CD4-positive, alpha-beta T cell treated with Interleukin-10 for 1 hour (primary cell): ENCODE data around the gene CRADD.

ENCODE experiments used
- DNase-seq: peaks from one replicate; pipeline ENCODE4 v3.0.0-alpha.2; 2020

The CRADD gene

DNA sequence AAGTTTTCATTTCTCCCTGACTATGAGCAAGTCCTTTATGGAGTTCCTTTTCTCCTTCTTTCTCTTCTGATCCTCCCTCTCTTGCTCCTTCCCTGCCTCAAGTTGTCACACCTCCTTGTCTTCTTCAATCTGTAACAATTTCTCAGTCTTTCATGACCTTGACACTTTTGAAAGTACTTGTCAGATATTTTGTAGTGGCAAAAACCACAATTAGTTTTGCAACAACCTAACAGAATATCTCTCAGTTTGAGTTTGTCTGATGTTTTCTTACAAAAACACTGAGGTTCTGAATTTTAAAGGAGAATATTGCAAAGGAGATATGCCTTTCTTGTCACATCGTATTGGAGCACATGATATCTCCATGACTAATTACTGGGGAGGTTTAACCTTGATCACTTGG, 4.1 kb upstream of the CRADD start:
- no peak for DNase-seq

DNA sequence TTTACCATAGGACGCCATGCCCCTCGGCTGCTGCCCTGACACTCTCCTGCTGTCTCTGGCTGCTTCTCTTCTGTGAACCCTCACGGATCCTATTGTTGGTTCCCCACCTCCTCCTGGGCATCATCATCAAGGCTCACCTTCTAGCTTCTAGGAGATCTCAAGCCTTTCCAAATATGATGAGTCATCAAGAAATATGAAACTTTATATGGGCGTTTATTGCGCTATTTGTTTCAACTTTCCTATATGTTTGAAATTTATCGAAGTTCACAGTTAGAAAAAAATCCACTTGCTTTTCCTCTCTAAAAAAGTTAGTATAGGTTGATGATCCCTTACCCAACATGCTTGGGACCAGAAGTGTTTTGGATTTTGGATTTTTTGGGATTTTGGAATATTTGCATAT, 2.8 kb upstream of the CRADD start:
- DNase-seq = no peak

DNA sequence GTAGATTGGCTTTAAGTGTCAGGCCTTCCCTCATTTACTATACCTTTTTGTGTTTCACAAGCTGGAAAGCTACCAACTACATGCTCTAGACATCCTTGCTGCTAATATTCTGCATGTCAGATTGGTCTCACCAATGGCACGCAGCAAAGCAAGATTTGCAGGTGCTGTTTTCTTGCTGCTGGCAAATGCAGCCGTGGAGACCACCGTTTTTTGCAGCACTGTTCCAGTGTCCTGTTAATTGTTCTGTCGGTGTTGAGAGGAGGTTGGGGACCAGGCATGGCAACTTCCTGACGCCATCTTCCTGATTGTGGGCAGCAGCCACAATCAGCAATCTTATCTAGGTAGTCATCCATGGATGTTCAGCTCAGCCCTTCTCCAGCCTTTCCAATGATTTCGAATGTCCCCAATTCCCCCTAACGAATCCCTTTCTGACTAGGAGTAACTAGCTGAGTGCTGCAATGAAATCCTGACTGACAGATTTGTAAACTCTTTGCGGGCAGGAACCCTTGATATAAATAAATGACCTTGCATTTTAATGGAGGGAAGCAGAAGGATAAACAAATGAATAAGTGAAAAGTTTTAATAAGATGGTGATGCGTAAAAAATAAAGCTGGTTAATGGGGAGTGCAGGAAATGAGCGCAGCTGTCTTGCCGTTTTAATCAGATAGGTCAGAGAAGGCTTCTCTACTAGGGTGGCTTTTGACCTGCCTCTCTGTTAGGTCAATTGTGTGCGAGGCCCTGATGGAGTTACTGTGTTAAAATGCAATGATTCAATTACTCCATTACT, 574 bp upstream of the CRADD start:
- no peak for DNase-seq

DNA sequence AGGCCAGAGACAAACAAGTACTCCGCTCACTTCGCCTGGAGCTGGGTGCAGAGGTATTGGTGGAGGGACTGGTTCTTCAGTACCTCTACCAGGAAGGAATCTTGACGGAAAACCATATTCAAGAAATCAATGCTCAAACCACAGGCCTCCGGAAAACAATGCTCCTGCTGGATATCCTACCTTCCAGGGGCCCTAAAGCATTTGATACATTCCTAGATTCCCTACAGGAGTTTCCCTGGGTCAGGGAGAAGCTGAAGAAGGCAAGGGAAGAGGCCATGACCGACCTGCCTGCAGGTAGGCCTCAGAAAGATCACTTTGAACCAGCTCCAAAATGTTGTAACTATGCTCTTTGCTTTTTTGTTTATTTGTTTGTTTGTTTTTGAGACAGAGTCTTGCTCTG, 1.6 kb downstream of the CRADD start:
- no peak for DNase-seq

DNA sequence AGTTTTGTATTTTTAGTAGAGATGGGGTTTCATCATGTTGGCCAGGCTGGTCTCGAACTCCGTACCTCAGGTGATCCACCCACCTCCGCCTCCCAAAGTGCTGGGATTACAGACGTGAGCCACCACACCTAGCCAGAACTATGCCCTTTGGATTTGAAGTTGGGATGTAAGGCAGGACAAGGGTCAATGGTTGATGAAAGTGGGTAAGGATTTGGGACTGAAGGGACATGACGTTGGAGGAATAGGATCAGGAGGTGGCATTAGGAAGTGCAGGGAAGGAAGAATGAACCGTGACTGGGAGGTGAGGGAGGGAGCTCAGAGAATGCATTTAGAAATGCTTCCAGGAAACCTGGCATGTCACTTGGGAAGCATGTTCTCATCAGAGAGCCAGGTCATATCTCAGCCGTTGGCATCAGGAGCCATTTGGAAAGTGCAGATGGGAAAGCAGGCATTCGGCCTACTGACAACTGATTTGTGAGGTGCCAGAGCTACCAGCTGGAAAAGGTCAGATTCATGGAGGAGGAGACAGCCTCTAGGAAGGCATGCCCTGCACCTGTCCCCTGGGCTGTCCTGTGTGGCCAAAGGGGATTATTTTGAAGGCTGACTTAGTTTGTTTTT, 2.2 kb downstream of the CRADD start:
- no peak for DNase-seq

DNA sequence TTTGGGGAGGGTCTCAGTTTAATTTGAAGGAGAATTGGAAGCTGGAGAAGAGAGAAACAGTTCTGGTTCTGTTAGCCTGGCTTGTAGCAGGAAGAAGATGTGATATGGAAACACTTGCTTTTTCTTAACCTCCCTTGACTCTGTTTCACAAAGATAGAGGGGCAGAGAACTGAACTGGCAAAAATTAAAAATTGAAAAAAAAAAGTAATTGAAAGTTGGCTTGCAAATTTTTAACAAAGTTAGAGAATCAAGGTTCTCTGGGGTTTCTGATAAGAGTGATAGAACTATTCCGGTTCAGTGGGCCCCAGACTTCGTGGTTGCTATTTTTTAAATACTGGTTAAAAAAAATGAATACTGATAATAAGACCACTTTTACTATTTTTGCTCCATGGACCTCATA, 2.8 kb downstream of the CRADD start:
- no peak for DNase-seq

DNA sequence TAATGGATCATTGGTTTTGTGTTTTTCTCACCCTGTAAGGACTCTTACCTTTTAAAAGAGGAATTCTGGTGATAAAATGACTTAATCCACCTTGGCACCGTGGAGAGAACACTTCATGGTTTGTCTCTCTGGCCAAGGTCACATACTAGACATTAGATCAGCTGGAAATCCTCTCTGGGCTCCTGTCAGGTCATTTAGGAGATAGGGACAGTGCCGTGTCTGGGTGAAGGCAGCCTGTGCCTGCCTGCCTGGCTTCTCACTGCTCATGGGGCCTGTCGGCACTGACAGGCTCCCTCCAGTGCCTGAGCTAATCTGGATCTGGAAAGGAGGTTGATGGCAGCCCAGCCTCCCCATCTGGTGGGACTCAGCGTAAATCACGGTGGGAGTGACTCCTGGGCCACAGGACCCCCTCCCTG, 5.7 kb downstream of the CRADD start:
- no peak for DNase-seq

DNA sequence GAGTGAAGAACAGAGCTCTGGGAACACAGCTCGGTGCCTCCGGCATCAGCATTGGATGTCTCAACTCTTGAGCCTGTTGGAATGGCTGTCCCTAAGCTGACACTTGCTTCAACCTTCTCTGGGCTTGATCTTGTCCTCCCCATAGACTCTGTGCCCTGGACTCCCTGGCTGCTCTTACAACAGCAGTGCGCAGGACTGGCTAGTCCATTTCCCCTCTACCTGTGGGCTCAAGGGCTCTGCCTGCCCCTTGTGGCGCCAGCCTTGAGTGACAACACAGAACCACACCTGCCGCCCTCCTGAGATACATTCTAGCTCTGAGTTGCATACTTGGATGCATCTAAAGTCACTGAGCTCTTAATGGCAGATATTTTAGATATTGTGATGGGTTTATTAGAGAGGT, 6.2 kb downstream of the CRADD start:
- DNase-seq = no peak

DNA sequence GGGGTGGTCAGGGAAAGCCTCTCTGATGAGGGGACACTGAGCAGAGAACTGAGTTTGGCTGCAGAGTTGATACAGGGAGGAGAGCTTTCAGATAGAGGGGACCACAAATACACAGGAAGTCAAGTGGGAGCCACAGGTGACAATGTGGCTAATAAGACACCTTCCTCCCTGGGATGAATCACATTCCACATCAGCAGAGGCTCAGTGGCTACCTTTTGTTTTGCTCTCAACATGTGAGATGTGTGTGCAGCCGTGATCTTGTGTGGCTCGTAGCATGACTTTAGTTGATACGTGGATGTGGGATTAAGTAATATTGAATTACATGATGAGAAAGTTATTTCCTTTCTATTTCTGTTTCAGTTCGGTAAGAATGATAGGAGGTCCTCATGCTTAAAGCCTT, 7.5 kb downstream of the CRADD start:
- peak; percentile 5 for DNase-seq

DNA sequence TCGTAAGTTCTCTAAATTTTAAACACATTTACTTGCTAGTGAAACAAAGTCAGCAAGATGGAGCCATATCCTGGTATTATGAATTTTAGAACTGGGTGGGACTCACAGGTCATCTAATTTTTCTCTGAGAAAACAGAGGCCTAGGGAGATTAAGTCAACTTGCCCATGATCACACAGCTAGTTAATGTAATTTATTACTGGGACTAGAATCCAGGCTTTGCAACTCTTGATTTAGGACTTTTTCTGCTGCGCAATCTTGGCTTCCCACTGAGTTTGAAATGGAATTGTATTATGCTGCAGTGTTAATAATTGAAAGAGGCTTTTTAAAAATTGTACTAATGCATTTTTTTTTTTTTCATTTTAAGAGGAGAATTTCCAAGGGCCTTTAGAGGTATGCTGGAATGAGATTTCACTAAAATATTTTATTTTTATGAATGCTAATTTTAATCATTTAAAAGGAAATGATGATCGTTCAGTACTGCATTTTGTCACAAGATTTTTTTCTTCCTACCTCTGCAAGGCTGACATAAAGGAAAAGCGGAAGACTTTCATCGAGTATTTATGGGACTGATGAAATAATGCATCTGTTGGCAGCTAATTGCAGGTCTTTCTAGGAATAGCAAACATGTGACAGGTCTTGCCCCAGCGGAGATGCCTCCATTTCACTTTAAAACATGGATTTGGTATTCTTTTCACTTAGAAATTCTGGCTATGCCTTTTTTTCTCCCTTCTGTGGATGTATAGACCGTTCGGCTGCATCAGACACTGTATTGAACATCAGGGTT, 9.6 kb downstream of the CRADD start:
- no peak for DNase-seq

DNA sequence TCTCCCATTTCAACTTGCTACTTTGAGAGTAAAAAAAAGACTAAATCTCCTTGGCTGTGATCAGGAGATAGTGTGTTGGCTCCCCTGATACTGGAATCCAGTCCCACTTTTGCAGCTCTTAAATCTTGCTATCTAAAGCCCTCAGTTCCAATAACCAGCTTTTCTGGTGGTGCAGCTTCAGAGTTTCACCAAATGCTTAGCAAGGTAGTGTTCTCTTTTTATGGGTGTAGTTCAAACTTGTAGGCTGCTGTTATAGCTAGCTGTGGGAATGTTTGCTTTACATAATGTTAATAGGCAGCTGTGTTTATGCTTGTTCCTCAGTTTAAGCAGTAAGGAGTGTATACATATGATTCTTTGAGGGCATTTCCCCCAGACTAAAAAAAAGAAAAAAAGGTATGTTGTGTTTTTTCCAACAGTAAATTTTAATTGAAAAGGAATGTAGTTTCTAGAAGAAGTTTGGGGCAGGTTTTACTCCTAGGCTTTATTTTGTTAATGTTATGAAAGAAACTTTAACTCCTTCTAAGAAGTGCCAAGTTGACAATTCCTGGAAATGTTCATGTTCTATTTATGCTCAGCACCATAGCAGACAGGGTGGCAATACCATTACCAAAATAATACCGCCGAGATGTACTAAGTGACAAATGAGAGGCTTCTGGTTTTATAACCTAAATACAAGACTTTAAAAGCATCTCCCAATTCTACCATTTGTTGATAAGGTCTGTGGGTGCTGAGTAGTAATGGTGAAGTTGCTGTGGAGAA, 12.1 kb downstream of the CRADD start:
- DNase-seq = no peak

DNA sequence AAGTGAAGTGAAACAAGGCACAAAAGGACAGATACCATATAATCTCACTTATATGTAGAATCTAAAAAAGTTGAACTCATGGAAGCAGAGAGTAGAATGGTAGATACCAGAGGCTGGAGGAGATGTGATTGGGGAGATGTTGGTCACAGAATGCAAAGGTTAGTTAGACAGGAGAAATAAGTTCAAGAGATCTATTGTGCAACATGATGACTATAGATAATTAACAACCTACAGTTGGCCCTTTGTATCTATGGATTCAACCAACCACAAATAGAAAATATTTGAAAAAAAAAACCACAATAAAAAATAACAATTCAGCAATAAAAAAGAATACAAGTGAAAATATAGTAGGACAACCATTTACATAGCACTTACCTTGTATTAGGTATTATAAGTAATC, 19.3 kb downstream of the CRADD start:
- DNase-seq = no peak

DNA sequence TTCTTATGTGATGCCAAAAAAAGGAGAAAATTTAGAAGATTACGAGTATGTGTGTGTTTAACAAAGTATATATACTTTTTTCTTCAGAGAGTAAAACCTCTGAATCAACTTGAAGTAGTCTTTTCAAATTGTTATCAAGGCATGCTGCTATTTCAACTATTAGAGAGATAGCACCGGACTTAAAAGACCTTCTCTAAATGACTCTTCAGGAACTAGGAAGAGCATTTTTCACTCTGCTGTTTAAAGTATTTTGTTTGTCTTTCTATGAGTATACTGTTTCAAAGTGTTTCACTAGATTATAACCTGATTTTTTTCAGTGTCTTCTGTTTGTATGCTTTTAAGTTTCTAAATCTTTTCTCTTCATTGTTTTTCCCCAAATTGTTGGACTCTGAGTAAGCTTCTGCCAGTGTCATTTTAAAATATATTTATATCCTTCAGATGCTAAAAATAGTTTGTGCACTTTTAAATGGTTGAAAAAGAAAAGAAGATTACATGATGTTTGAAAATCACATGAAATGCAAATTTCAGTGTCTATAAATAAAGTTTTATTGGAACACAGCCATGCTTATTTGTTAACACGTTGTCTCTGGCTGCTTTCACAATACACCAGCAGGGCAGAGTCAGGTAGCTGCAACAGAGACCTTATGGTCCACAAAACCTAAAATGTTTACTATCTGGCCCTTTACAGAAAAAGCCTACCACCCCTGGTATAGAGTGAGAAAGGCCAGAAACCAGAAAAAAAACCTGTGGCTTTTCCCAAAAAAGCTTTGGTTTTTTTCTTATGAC, 21.3 kb downstream of the CRADD start:
- DNase-seq = no peak

DNA sequence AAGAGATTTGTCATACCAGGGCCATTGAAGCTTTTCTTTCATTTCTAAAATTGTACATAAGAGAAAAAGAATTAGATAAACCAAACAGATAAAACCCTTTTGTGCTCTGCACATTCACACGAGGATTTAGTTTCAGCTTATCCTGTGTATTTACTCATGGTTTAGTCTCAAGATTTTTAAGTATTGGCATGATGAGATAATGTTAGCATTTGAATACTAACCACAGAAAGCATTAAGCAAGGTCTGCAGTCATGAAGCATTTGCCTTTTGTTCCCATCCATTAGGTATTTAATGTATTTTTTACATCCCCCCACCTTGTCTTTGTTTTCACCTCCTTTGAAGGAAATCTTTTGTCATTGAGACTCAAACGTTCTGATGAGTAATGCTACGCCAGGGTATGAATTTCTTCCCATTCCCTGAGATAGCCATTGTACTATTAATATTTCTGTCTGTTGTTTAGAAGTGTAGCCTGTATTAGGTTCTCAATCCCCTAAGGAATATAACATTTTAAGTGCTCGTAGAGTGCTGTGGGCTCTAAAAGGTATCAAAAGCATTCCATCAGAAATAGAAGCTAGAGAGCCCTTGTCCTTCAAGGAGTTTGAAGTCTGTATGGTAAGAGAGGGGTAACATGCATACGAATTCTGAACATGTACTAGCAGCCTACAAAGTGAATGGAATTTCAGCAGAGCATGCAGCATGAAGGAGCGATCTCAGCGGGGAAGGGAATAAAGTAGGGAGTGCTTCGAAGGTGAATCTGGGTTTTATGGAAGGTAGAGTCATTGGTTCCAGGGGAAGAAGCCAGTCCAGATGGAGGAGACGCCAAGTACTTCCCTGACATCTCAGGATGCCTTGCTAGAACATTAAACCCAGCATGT, 22.3 kb downstream of the CRADD start:
- no peak for DNase-seq

DNA sequence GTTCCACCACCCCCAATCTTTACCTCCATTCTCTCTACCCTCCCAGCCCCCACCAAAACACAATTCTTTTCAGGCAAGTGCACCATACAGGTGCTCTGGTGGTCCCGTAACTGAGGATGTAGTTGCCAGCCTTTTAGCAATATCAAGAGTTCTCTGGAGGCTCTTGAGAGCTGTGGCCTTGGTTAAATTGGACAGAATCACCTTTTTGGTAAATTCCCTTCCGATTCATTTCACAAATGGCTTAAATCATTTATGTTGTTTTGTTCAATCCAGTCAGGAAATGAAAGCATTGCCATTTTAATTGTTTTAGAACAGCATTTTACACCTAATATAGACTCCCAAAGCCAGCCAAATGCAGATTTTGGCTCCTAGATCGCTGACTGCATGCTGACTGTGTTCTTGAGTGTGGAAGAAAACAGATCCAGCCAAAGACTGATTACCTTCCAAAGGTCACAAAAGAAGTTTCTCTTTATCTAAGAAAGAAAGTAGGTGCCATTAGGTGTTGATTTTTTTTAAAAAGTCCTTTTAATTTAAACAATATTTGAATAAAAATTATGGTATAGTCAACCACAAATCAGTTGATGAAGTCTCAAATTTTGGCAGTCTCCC, 25.6 kb downstream of the CRADD start:
- DNase-seq = no peak

DNA sequence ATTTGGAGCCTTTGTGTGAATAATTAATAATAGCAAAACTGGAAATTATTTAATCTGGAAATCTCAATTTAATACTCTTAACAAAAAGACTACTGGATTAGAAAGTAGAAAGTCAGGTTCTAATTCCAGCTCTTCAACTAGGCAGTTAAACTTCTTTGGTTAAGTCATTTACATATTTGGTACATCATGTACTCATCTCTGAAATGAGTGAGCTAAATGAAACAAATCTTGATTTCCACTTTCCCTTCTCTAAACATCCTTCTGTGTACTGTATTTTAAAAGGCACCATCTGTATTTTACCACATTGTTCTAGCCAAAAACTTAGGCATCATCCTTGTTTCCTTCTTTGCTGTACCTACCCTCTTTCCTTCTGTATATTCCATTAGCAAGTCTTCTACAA, 26.9 kb downstream of the CRADD start:
- DNase-seq = no peak

DNA sequence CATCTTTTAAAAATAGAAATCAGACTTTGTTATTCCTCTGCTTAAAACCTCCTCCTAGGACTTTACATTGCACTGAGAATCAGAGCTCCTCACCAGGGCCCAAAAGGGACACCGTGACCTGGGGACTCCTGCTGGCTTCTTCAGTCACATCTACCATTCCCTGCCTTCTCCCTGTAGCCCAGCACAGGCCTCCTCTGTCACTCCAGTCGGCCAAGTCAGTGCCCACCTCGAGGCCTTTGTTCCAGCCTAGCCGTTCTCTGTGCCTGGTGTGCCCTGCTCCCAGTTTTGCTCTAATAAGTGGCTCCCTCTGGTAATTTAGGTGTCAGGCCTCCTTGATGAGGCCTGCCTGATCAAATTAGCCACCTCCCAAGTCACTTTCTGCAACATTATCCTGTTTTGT, 27.4 kb downstream of the CRADD start:
- DNase-seq = no peak

DNA sequence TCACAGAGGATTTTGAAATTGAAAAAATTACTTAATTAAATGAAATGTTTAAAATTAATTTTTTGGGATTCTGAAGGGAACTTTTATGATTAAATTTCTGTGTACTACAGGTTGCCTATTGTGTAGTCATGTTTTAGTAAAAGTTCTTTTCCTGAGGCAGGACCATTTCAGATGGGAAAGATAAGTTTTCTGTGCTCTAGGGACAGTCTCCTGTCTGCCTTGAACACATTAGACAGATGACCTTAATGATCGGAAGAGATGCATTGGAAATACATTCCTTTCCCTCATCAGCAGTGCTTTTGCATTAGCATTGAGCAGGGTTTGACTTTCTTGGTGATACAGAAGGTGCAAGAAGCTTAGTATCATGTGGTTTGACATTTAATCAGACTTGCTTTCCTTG, 28.1 kb downstream of the CRADD start:
- no peak for DNase-seq

DNA sequence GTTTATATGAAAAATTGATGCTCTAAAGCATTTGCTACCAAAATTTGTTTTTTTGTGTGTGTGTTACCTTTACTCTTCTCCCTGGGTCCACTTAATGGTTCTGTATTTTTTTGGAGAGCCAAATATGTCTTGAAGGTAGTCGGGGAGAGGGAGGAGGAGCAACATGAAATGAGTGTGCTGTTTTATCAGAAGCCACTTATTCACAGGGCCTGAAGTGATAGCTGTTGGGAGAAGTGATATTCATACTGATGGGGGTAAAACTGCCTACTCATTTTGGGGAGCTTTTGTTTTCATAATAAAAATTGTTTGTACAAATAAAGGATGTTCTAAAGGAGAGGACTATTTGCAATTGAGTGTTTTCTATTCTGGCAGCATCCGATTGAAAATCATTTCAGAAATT, 29.2 kb downstream of the CRADD start:
- no peak for DNase-seq

DNA sequence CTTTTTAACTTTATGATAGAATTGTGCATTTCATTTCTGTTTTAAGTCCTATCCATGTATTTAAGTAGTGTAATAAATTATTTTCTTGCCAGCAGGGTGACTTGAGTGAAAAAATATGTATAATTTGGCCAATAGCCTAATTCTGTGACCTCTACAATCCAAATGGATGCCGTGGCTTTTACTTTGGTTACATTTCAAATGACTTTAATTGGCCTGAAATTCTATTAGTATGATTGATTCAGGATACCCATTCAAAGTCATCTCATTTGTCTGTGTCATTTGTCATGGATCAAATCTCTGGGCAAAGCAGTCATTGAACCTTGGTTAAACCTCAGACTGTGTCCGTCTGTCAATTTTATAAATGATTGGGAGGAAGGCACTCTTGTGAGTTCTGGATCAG, 29.6 kb downstream of the CRADD start:
- DNase-seq = no peak

DNA sequence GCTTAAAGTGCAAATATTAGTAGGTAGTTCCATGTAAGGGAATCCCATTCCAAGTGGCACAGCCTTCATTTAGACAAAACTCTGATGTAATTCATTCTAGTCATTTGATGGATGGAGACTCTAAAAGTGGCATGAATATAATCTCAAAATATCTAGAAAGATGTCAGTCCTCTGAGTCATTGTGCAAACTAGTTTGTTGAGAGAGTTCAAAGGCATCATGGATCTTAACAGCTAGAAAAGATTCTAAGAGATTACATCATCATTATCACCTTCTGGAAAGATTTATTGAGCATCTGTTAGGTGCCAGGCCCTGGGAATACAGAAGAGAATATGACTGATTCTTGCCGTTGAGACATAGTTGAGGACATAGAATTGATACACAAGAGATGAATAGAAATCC, 30.7 kb downstream of the CRADD start:
- no peak for DNase-seq
